Stimulated activated CD4-positive, alpha-beta T cell treated with anti-CD3 and anti-CD28 coated beads, Interleukin-12 subunit alpha, Interleukin-12 subunit beta, amount 100 ng/mL, for 48 hours (primary cell): ENCODE data around the gene SF3B5.
"Not testable (repeated sequence)": the region's sequence is repeated elsewhere in the genome, so short reads cannot be mapped to it uniquely, and the experiment has no call there.

Experiments used
- DNase-seq, 3 donors: peaks; one replicate each; pipeline ENCODE4 v3.0.0-alpha.2; 2020; ENCODE audit warnings: low read depth in 2 of 3, low spot score in 1 of 3

SF3B5 gene

DNA sequence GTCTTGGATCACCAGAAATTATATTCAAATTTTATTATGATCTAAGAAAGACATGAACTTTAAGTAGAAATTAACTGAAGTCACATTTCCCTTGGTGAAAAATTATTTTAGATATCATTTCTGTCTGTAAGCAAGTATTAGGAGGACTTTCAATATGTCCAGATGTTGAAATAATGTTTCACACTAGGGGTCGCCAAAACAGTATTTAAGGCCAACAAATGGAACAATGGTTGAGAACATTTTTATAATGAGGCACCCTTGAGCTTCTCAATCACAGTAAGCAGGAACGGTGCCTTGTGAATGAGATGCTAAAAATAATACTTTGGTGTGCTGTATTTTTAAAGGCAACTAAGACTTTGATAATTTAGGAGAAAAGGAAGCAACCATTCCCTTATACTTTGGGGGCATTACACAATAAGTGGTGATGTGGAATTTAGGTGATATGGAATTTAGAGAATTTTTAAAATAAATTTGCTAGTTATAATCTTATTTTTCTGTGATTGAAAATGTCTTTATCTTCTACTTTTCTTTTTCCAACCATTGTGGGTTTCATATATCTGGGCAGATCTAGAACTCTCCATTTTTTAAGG is 9.6 kb upstream of the SF3B5 start:
- DNase-seq = peak in 1 of 3 donors; percentile 72

DNA sequence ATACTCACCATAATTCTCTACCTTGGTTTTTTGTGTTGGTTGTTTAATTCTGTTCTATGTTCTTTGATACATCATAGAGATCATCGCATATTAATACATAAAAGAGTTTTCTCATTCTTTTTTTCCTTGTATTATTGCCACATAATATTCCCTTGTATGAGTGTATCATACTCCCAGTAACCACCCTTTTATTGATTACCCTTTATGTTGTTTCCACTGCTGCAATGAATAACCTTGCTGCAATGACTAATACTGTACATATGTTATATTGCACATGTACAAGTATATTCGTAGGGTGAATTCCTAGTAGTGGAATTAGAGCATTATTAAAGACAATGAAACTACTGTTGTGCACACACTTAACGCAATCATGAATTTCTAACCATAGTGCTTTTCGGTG is 9.1 kb upstream of the SF3B5 start:
- DNase-seq = no peak

DNA sequence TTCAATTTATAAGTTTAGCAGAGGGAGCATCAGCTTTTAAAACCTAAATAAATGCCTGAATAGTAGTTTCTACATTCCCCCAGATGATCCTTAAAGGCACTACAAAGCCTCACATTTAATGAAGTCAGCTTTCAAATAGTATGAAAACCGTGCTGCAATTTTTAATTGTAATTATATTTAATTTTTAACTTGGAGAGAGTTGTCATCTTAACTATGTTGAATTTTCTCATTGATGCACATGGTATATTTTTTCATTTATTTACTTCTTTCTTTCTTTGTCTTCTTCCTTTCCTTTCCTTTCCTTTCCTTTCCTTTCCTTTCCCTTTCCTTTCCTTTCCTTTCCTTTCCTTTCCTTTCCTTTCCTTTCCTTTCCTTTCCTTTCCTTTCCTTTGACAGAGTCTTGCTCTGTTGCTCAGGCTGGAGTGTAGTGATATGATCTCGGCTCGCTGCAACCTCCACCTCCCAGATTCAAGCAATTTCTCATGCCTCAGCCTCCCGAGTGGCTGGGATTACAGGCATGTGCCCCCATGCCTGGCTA is 7.7 kb upstream of the SF3B5 start:
- DNase-seq = no peak

- DNase-seq = no peak
Measured at GRCh38 chr6:144098993-144099392, 3.6 kb upstream of the SF3B5 start.

DNA sequence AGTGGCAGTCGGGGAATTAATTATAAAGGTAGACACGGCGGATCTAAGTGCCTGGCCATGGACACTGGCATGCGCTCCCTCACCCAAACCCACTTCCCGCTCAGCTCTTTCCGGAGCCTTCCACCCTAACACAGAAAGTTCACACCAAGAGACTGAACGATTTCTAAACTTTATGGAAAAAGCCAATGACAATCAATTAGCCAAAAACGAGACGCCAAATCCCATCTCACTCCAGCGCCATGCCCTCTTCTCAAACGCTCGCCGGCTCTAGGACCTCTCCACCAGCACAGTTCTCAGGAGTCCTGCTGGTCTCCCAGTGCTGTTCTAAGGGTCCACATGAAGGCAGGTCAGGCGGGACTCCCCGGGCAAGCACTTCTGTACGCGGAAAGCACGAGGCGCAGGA is 641 bp downstream of the SF3B5 start:
- peak in 1 of 3 donors; percentile 2 for DNase-seq

GRCh38 chr6:144093658-144094057 is 1.7 kb downstream of the SF3B5 start:
- DNase-seq = no peak

DNA sequence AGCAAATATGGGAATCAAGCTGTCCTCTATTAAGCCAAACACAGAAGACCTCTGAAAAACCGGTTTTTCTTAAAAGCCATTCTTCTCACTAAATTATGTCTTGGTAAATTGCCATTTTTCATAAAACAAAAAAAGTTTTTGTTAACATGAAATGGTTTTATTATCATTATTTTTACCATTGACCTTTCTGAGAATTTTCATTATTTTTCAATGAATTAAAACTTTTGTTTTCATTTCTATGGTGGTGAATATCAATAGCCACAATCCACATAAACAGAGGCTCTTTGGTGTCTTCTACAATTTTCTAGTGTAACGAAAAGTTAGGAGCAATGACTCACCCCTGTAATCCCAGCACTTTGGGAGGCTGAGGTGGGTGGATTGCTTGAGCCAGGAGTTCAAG is 2.1 kb downstream of the SF3B5 start:
- DNase-seq = no peak

GRCh38 chr6:144090384-144090783 is 5.0 kb downstream of the SF3B5 start:
- no peak for DNase-seq

GRCh38 chr6:144087789-144088426 is 7.5 kb downstream of the SF3B5 start:
- no peak for DNase-seq

DNA sequence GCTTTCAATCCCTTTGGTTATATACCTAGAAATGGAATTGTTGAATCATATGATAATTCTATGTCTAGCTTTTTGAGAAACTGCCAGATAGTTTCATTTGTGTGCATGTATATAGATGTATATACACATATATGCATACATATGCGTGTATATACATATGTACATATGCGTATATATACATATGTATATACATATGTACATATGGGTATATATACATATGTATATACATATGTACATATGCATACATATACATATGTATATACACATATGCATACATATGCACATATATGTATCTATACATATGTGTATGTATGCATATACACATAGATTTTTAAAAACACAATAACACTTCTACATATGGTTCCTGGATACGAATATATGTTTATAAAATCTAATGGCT is 8.4 kb downstream of the SF3B5 start:
- no peak for DNase-seq

DNA sequence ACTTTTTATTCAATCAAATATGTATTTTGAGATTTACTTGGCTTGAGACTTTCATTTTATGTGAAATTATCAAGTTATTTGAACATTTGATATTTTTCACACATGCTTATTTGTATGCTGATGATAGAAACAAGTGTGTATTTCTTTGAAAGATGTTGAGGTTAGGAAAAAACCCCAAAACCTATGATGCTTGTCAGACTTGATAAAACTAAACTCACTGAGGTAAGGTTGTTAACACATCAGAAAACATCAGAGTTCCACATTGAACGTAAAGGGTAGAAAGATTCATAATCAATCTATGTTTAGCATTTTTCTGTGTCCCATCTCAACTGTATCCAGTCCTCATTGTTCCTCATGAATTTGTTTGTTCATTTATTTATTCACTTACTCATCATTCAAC is 12.2 kb downstream of the SF3B5 start:
- DNase-seq = no peak

GRCh38 chr6:144082412-144082811 is 13.0 kb downstream of the SF3B5 start:
- not testable (repeated sequence) for DNase-seq

DNA sequence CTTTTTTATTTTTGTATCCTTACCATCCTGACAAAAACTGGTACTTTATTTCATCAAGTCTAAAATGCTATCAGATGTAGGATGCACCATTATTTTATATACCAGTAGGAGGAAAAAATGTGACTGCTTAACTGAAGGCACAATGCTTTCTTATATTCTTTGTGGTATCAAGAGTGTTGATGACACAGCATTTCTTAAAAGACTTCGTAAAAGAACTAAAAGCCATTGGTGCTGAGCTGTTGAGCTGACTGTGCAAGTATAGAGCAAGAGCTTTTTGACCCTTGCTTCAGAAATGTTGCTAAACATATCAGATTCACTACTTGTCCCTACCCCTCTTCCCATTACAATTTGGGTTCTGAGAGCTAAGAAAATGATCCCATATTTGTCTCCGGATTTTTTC is 17.5 kb downstream of the SF3B5 start:
- DNase-seq = no peak

DNA sequence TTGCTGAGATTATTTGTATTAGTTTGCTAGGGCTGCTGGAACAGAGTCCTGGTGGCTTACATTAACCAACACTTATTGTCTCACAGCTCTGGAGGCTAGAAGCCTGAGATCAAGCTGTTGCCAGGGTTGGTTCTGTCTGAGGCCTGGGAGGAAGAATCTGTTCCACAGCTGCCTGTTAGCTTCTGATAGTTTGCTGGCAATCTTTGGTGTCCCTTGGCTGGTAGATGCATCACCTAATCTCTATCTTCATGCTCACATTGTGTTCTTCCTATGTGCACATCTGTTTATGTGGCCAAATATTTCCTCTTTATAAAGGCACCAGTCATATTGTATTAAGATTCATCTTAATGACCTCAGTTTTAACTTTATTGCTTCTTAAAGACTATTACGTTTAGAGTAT is 19.5 kb downstream of the SF3B5 start:
- DNase-seq = no peak

GRCh38 chr6:144075187-144075586 is 20.2 kb downstream of the SF3B5 start:
- DNase-seq = no peak

- no peak for DNase-seq
Measured at GRCh38 chr6:144073024-144073423, 22.3 kb downstream of the SF3B5 start.

GRCh38 chr6:144069506-144069905 is 25.9 kb downstream of the SF3B5 start:
- DNase-seq = no peak

DNA sequence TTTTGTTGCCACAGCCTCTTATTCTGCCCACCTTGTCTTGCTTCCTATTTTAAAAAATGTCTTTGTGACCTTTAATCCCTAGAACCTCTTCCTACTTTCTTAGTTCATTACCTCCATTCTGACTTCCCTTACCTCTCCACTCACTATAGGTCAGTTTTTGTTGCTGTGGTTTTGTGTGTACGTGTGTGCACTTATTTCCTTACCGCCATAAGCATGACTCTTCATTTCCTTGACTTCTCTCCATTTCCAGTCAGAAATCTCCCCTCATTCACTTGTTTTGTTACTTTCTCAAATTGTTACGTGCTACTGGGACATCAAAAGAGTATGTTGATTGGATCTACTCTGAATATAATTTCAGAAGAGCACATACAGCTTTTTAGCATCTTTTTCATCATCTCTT is 26.6 kb downstream of the SF3B5 start:
- no peak for DNase-seq

DNA sequence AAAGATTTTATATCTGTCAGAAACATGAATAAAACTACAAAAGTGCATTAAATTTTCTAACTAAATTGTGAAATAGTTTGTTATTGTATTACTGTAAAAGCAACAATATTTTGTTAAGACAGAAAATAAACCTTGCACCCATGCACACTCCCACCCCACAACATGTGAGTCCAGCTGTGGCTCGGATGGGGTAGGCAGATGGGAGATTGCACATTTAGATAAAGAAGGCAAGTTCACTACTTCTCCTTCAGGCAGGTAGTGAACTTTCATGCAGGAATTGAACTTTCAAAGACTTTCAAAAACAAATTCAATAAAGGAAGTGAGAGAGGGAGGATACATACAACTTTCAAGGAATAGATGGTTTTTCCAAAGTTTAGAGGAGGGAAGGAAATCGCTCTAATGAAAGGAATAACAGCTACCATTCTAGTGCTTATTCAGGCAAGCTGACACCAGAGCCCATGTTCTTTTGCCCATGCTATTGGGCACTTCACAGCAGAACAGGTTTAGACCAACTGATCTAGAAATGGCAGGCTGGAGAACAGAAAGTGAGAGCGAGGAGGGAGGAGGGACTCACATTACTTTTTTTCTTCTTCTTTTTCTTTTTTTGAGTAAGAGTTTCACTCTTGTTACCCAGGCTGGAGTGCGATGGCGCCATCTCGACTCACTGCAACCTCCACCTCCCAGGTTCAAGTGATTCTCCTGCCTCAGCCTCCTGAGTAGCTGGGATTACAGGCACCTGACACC is 28.5 kb downstream of the SF3B5 start:
- DNase-seq = no peak

DNA sequence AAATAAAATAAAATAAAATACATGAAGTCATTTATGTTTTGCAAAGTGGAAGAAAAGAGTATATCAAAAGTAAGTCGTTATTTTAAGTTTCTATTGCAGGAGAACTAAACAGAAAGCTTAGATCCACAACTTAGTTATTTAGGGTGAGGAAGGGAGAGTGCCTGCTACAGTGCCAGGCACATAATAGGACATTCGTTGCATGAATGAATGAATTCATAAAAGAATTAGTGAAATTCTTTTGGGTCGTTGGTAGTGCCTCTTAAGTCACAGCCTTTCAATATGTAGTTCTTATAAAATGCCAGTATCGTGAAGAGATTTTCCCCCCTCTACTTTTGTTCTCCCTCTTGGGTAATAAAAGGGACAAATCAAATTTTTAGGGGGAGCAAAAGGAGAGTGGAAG is 29.1 kb downstream of the SF3B5 start:
- no peak for DNase-seq

GRCh38 chr6:144065213-144065660 is 30.1 kb downstream of the SF3B5 start:
- DNase-seq = peak in 1 of 3 donors; percentile 20
